Measurements from ENCODE around the gene PDX1.
A peak's percentile ranks its signal among the peaks of the same experiment; 100 is the strongest.

The PDX1 gene

DNA sequence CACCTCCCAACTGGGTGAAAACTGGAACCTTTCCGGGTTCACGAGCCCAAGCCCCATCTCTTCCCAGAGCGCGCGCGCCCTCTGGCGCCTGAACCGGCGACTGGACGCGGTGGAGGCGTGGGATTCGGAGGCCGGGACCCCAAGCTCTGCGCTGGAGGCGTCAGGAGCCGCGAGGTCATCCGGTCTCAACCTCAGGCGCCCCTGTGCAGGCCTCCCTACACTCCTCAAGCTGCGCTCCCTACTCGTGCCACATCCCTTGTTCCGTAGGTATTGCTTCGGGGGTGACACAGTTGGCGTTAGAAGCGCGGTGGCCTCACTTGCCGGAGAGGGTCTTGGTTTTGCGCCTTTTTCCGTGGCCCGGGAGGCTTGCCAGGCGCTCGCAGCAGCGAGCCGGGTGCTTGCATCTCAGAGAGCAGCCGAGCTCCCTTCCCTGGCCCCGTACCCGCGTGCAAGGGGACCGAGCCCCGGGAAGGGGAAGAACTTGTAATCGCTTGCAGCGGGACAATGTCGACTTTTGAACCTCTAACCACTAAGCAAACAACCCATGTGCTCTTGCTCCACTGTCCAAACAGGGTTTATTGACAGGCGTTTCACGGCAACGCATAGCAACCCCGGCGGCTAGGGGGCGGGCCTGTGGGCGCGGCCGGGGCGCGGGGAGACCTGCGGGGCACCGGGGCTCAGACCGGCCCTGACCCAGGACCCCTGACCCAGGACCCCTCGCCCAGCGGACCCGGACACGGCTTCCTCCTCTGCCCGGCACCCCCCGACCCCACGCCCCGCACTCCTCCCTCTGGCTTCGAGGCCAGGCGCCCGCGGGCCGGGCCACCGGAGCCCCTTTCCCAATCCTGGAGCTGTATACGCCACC, 40.8 kb downstream of the PDX1 start:
- no peak for TF ChIP-seq CEBPB (IDR thresholded peaks at IDR 0.05)
- TF ChIP-seq TEAD4 (IDR thresholded peaks at IDR 0.05): no peak
- no peak for TF ChIP-seq TCF12 (IDR thresholded peaks at IDR 0.05; ENCODE audit: low read depth)
- TF ChIP-seq RAD21 (IDR thresholded peaks at IDR 0.05; ENCODE audit: low read depth): peak; percentile 42; the same call in 1 of the 2 replicates

GRCh38 chr13:27961227-27962085, 41.7 kb downstream of the PDX1 start:
- no peak for TF ChIP-seq EGR1 (IDR thresholded peaks at IDR 0.05)
- TF ChIP-seq TAF1 (IDR thresholded peaks at IDR 0.05; ENCODE audit: low read depth): no peak
- TF ChIP-seq USF1 (IDR thresholded peaks at IDR 0.05): no peak
- no peak for TF ChIP-seq RAD21 (IDR thresholded peaks at IDR 0.05; ENCODE audit: low read depth)
- TF ChIP-seq CREB1 (IDR thresholded peaks at IDR 0.05; ENCODE audit: low read depth): no peak
- TF ChIP-seq CEBPB (IDR thresholded peaks at IDR 0.05): no peak

- TF ChIP-seq RAD21 (IDR thresholded peaks at IDR 0.05; ENCODE audit: low read depth): no peak
- no peak for TF ChIP-seq CEBPB (IDR thresholded peaks at IDR 0.05)
- TF ChIP-seq TAF1 (IDR thresholded peaks at IDR 0.05; ENCODE audit: low read depth): no peak
- TF ChIP-seq FOXM1 (IDR thresholded peaks at IDR 0.05; ENCODE audit: borderline replicate concordance, low read depth): no peak
- TF ChIP-seq EGR1 (IDR thresholded peaks at IDR 0.05): no peak
- TF ChIP-seq USF1 (IDR thresholded peaks at IDR 0.05): no peak
- TF ChIP-seq TEAD4 (IDR thresholded peaks at IDR 0.05): no peak
- TF ChIP-seq NFIC (IDR thresholded peaks at IDR 0.05): no peak
- TF ChIP-seq, protein P1, sequence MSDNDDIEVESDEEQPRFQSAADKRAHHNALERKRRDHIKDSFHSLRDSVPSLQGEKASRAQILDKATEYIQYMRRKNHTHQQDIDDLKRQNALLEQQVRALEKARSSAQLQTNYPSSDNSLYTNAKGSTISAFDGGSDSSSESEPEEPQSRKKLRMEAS (IDR thresholded peaks at IDR 0.05): no peak
Observed at GRCh38 chr13:27962128-27962841, 42.5 kb downstream of the PDX1 start.

DNA sequence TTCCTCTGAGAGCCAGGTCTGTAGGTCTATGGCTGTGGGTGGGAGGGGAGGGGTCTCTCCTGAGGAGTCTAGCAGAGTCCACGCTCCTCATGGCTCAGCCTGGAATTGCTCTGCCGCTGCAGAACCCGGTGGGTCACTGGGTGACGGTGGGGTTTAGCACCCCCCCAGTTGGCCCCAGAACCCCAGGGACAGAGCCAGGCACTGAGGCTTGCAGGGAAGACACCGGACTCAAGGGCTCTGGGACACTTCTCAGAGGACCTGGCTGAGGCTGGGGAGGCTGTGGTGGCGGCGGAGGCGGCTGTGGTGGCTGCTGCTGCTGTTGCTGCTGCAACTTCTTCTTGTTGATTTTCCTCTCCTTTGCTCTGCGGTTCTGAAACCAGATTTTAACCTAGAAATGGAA, 43.2 kb downstream of the PDX1 start:
- no peak for TF ChIP-seq RAD21 (IDR thresholded peaks at IDR 0.05; ENCODE audit: low read depth)

GRCh38 chr13:27963491-27963890, 43.7 kb downstream of the PDX1 start:
- TF ChIP-seq USF1 (IDR thresholded peaks at IDR 0.05) (no peak), TEAD4 (IDR thresholded peaks at IDR 0.05) (no peak), TAF1 (IDR thresholded peaks at IDR 0.05; ENCODE audit: low read depth) (no peak)

GRCh38 chr13:27964741-27965323, 45.0 kb downstream of the PDX1 start:
- TF ChIP-seq EGR1 (IDR thresholded peaks at IDR 0.05): no peak
- no peak for TF ChIP-seq USF1 (IDR thresholded peaks at IDR 0.05)
- TF ChIP-seq ZBTB7A (IDR thresholded peaks at IDR 0.05; ENCODE audit: low read depth): no peak
- no peak for TF ChIP-seq TAF1 (IDR thresholded peaks at IDR 0.05; ENCODE audit: low read depth)
- no peak for TF ChIP-seq TCF12 (IDR thresholded peaks at IDR 0.05; ENCODE audit: low read depth)
- no peak for TF ChIP-seq TEAD4 (IDR thresholded peaks at IDR 0.05)
- no peak for TF ChIP-seq RAD21 (IDR thresholded peaks at IDR 0.05; ENCODE audit: low read depth)
- TF ChIP-seq YY1 (IDR thresholded peaks at IDR 0.05; ENCODE audit: low read depth): no peak
- TF ChIP-seq REST (IDR thresholded peaks at IDR 0.05; ENCODE audit: low read depth): no peak
- TF ChIP-seq CEBPB (IDR thresholded peaks at IDR 0.05): no peak
- TF ChIP-seq EP300 (IDR thresholded peaks at IDR 0.05; ENCODE audit: borderline replicate concordance): no peak
- no peak for TF ChIP-seq NFIC (IDR thresholded peaks at IDR 0.05)
- no peak for TF ChIP-seq FOXM1 (IDR thresholded peaks at IDR 0.05; ENCODE audit: borderline replicate concordance, low read depth)
- TF ChIP-seq CREB1 (IDR thresholded peaks at IDR 0.05; ENCODE audit: low read depth): no peak
- TF ChIP-seq, protein P1 (IDR thresholded peaks at IDR 0.05): no peak
